ENCODE results near the gene FOXE1. TPM values are rescaled to one million over a fixed set of nuclear protein-coding genes. Genes with fewer than 3 reads are reported as not detected.

FOXE1 gene
- total and polyA plus RNA-seq, 8 donors = not detected

GRCh38 chr9:97855486-97855875, 2.5 kb downstream of the FOXE1 start:
- Histone ChIP-seq H3K27me3 (peaks cover 100% of the 10 kb centered on the region in 2 donors), H3K9me3 (no peaks in the 10 kb centered on the region), H3K36me3 (no peaks in the 10 kb centered on the region), H3K27ac (no peak overlapping the region), H3K4me1 (peaks cover 8 to 34% of the 10 kb centered on the region in 2 donors), H3K4me3 (no peak overlapping the region)
- TF ChIP-seq CTCF (IDR thresholded peaks at IDR 0.05) = no peak
- DNase-seq = no peak
- intact Hi-C loops (cut with DNase I) = no loop called here
- no peak for ATAC-seq

- Histone ChIP-seq H3K27ac (no peak overlapping the region), H3K27me3 (peaks cover 97 to 100% of the 10 kb centered on the region in 2 donors), H3K9me3 (no peaks in the 10 kb centered on the region), H3K4me3 (no peak overlapping the region), H3K36me3 (no peaks in the 10 kb centered on the region), H3K4me1 (peaks cover 8 to 34% of the 10 kb centered on the region in 2 donors)
- TF ChIP-seq CTCF (IDR thresholded peaks at IDR 0.05) = no peak
- ATAC-seq = no peak
- DNase-seq = no peak
- intact Hi-C loops (cut with DNase I) = no loop called here
These were observed 2.9 kb downstream of the FOXE1 start for GRCh38 chr9:97855899-97856298.

- H3K27me3 ChIP-seq = peaks cover 89 to 100% of the 10 kb centered on the region in 2 donors
These were observed 4.0 kb downstream of the FOXE1 start for GRCh38 chr9:97856857-97857605.

GRCh38 chr9:97857606-97858392, 4.8 kb downstream of the FOXE1 start:
- Histone ChIP-seq H3K4me3 (no peak overlapping the region), H3K27ac (no peak overlapping the region), H3K4me1 (peaks cover 8 to 20% of the 10 kb centered on the region in 2 donors), H3K27me3 (peaks cover 82 to 100% of the 10 kb centered on the region in 2 donors), H3K9me3 (no peaks in the 10 kb centered on the region), H3K36me3 (no peaks in the 10 kb centered on the region)
- no peak for TF ChIP-seq CTCF (IDR thresholded peaks at IDR 0.05)
- ATAC-seq = no peak
- DNase-seq = peak in 1 of 4 donors; percentile 69
- intact Hi-C loops (cut with DNase I) = no loop called here

More at GRCh38 chr9:97856857-97857605, 4.0 kb downstream of the FOXE1 start:
- no peak for TF ChIP-seq CTCF (IDR thresholded peaks at IDR 0.05)
- intact Hi-C loops (cut with DNase I) = no loop called here
- H3K36me3 ChIP-seq = no peaks in the 10 kb centered on the region
- no peak for ATAC-seq
- no peak for DNase-seq
- no peak overlapping the region for H3K4me3 ChIP-seq
- peaks cover 8 to 26% of the 10 kb centered on the region in 2 donors for H3K4me1 ChIP-seq
- no peaks in the 10 kb centered on the region for H3K9me3 ChIP-seq
- H3K27ac ChIP-seq = no peak overlapping the region

- no peak for DNase-seq
- ATAC-seq = no peak
- Histone ChIP-seq H3K36me3 (no peaks in the 10 kb centered on the region), H3K4me1 (peaks cover 4 to 15% of the 10 kb centered on the region in 2 donors), H3K27me3 (peaks cover 76 to 98% of the 10 kb centered on the region in 2 donors), H3K9me3 (no peaks in the 10 kb centered on the region), H3K4me3 (no peak overlapping the region), H3K27ac (no peak overlapping the region)
- no peak for TF ChIP-seq CTCF (IDR thresholded peaks at IDR 0.05)
- intact Hi-C loops (cut with DNase I) = no loop called here
These were observed 5.3 kb downstream of the FOXE1 start for GRCh38 chr9:97858393-97858713.

Measured in left lung (tissue), 10 donors.